NCI-H2196 treated with DMSO at 0.1 percent for 48 hours (cell line): ENCODE results near the gene NRP2.

Source experiments
- DNase-seq: peaks from one replicate; lab custom pipeline; 2025; ENCODE audit not compliant: unreplicated experiment; lab: John Stamatoyannopoulos, UW

Gene NRP2

GRCh38 chr2:205800224-205800623 lies 117.9 kb downstream of the NRP2 start:
- DNase-seq: no peak

GRCh38 chr2:205800773-205801172 lies 118.5 kb downstream of the NRP2 start:
- no peak for DNase-seq

- DNase-seq: no peak
Measured at GRCh38 chr2:205802065-205802464, 119.8 kb downstream of the NRP2 start.

GRCh38 chr2:205802941-205803340 lies 120.6 kb downstream of the NRP2 start:
- DNase-seq: no peak

- no peak for DNase-seq
Measured at GRCh38 chr2:205803500-205803899, 121.2 kb downstream of the NRP2 start.

GRCh38 chr2:205805136-205805535 lies 122.8 kb downstream of the NRP2 start:
- DNase-seq: no peak

- DNase-seq: no peak
Measured at GRCh38 chr2:205806143-205806905, 124.0 kb downstream of the NRP2 start.

GRCh38 chr2:205807229-205807628 lies 124.9 kb downstream of the NRP2 start:
- DNase-seq: no peak

GRCh38 chr2:205807758-205808157 lies 125.5 kb downstream of the NRP2 start:
- no peak for DNase-seq

GRCh38 chr2:205808486-205809121 lies 126.3 kb downstream of the NRP2 start:
- no peak for DNase-seq

- DNase-seq: no peak
Measured at GRCh38 chr2:205811387-205811786, 129.1 kb downstream of the NRP2 start.

GRCh38 chr2:205814039-205814364 lies 131.7 kb downstream of the NRP2 start:
- no peak for DNase-seq

GRCh38 chr2:205815673-205816072 lies 133.4 kb downstream of the NRP2 start:
- DNase-seq: no peak

GRCh38 chr2:205816268-205816667 lies 134.0 kb downstream of the NRP2 start:
- no peak for DNase-seq

- DNase-seq: no peak
Measured at GRCh38 chr2:205822579-205822978, 140.3 kb downstream of the NRP2 start.

GRCh38 chr2:205827809-205828365 lies 145.6 kb downstream of the NRP2 start:
- no peak for DNase-seq

GRCh38 chr2:205833864-205834263 lies 151.6 kb downstream of the NRP2 start:
- no peak for DNase-seq

- DNase-seq: no peak
Measured at GRCh38 chr2:205834796-205835195, 152.5 kb downstream of the NRP2 start.

- DNase-seq: no peak
Measured at GRCh38 chr2:205835251-205835791, 153.0 kb downstream of the NRP2 start.

GRCh38 chr2:205835923-205836322 lies 153.6 kb downstream of the NRP2 start:
- DNase-seq: no peak

GRCh38 chr2:205836477-205837221 lies 154.3 kb downstream of the NRP2 start:
- no peak for DNase-seq

GRCh38 chr2:205837663-205838062 lies 155.4 kb downstream of the NRP2 start:
- no peak for DNase-seq
